ENCODE results near the gene CCHCR1. TPM values are rescaled to one million over a fixed set of nuclear protein-coding genes. Genes with fewer than 3 reads are reported as not detected.
A peak's percentile ranks its signal among the peaks of the same experiment; 100 is the strongest.

The CCHCR1 gene
- total RNA-seq, 1 experiment from 2014 or later, result 43.2 TPM

GRCh38 chr6:31094389-31094881, 63.2 kb downstream of the CCHCR1 start:
- Mint-ChIP-seq H3K27ac (ENCODE audit: unreplicated experiment) (no peak overlapping the region), H3K36me3 (ENCODE audit: insufficient read depth, unreplicated experiment) (no peaks in the 10 kb centered on the region), H3K4me3 (ENCODE audit: unreplicated experiment) (no peak overlapping the region), H3K4me1 (ENCODE audit: low read depth, unreplicated experiment) (peaks cover 14% of the 10 kb centered on the region), H3K27me3 (ENCODE audit: insufficient read depth, unreplicated experiment) (no peaks in the 10 kb centered on the region), H3K9me3 (ENCODE audit: unreplicated experiment) (no peaks in the 10 kb centered on the region)
- ChIA-PET POLR2A (no interaction called here), CTCF (interaction anchor here (1.0 to 1.1 kb wide), 2 partner anchors 24 to 35 kb away, joined by 3 to 4 read pairs; no protein-coding TSS in a partner anchor)
- H3K4me3 ChIP-seq (ENCODE audit: low read depth, low read length), result no peak overlapping the region
- intact Hi-C loops (cut with micrococcal nuclease; ENCODE audit: unreplicated experiment), result no loop called here
- H3K9me3 ChIP-seq, result no peaks in the 10 kb centered on the region
- TF ChIP-seq CTCF (IDR thresholded peaks at IDR 0.05; ENCODE audit: insufficient read depth in 1 of 2, low read depth in 1 of 2, low read length in 1 of 2, severe bottlenecking in 1 of 2, unreplicated experiment in 1 of 2), result no peak
- no peaks in the 10 kb centered on the region for H3K27me3 ChIP-seq (replicated peaks; ENCODE audit: control insufficient read depth, insufficient read depth, low read length)
- no peaks in the 10 kb centered on the region for H3K36me3 ChIP-seq (ENCODE audit: control insufficient read depth, insufficient read depth, low read length)
- no TSS peak for BruUV-seq (replicated peaks)
- DNase-seq, result no peak
- H3K4me1 ChIP-seq, result peaks cover 13% of the 10 kb centered on the region

- POLR2A ChIA-PET, result interaction anchor here (0.6 kb wide), 1 partner anchor 32 kb away, joined by 3 read pairs; no protein-coding TSS in a partner anchor
- H3K9me3 ChIP-seq, result no peaks in the 10 kb centered on the region
These were observed 64.7 kb downstream of the CCHCR1 start for GRCh38 chr6:31092769-31093505.

More at GRCh38 chr6:31092769-31093505, 64.7 kb downstream of the CCHCR1 start:
- no TSS peak for BruUV-seq (replicated peaks)
- peaks cover 13% of the 10 kb centered on the region for H3K4me1 ChIP-seq
- no peaks in the 10 kb centered on the region for H3K27me3 ChIP-seq (replicated peaks; ENCODE audit: control insufficient read depth, insufficient read depth, low read length)
- no peaks in the 10 kb centered on the region for H3K36me3 ChIP-seq (ENCODE audit: control insufficient read depth, insufficient read depth, low read length)
- TF ChIP-seq CTCF (IDR thresholded peaks at IDR 0.05; ENCODE audit: insufficient read depth in 1 of 2, low read depth in 1 of 2, low read length in 1 of 2, severe bottlenecking in 1 of 2, unreplicated experiment in 1 of 2), result no peak
- H3K27ac Mint-ChIP-seq (ENCODE audit: unreplicated experiment), result no peak overlapping the region
- no peak overlapping the region for H3K4me3 Mint-ChIP-seq (ENCODE audit: unreplicated experiment)
- intact Hi-C loops (cut with micrococcal nuclease; ENCODE audit: unreplicated experiment), result no loop called here
- H3K9me3 Mint-ChIP-seq (ENCODE audit: unreplicated experiment), result no peaks in the 10 kb centered on the region
- H3K27me3 Mint-ChIP-seq (ENCODE audit: insufficient read depth, unreplicated experiment), result no peaks in the 10 kb centered on the region
- no peaks in the 10 kb centered on the region for H3K36me3 Mint-ChIP-seq (ENCODE audit: insufficient read depth, unreplicated experiment)
- CTCF ChIA-PET, result interaction anchor here (0.7 to 1.7 kb wide), 5 partner anchors 13 to 185 kb away, joined by 3 to 10 read pairs (median 3); partner anchors contain the start of gene GTF2H4
- peak in 1 of 2 experiments; percentile 24 for DNase-seq
- H3K4me3 ChIP-seq (ENCODE audit: low read depth, low read length), result no peak overlapping the region
- H3K4me1 Mint-ChIP-seq (ENCODE audit: low read depth, unreplicated experiment), result peaks cover 14% of the 10 kb centered on the region

Other genes starting within 250 kb of the CCHCR1 start
- gene GTF2H4, start 249.6 kb downstream of the CCHCR1 start, total RNA-seq (2022), result 40.6 and 43.6 TPM in 2 replicates
- 32.1 and 37.5 TPM in 2 replicates for gene VARS2, start 243.6 kb downstream of the CCHCR1 start, total RNA-seq (2022)
- gene SFTA2, start 225.6 kb downstream of the CCHCR1 start, total RNA-seq (2022), result 6.6 and 9.6 TPM in 2 replicates
- 0.16 TPM in 1 of 2 replicates, not detected in the other for gene MUCL3, start 216.8 kb downstream of the CCHCR1 start, total RNA-seq (2022)
- gene MUC21, start 174.1 kb downstream of the CCHCR1 start, total RNA-seq (2022), result not detected in 2 replicates
- not detected in 2 replicates for gene MUC22, start 147.3 kb downstream of the CCHCR1 start, total RNA-seq (2022)
- gene C6orf15, start 45.2 kb downstream of the CCHCR1 start, total RNA-seq (2022), result not detected in 2 replicates
- gene PSORS1C1, start 43.0 kb downstream of the CCHCR1 start, total RNA-seq (2022), result 0.75 and 0.88 TPM in 2 replicates
- gene CDSN, start 37.4 kb downstream of the CCHCR1 start, total RNA-seq (2022), result not detected in 2 replicates
- not detected in 2 replicates for gene PSORS1C2, start 18.7 kb downstream of the CCHCR1 start, total RNA-seq (2022)
- 19.3 and 20.3 TPM in 2 replicates for gene TCF19, start 787 bp upstream of the CCHCR1 start, total RNA-seq (2022)
- gene POU5F1, start 12.9 kb upstream of the CCHCR1 start, total RNA-seq (2022), result not detected in 2 replicates
- gene HLA-C, start 114.3 kb upstream of the CCHCR1 start, total RNA-seq (2022), result 143 and 149 TPM in 2 replicates
- 40.9 and 41.9 TPM in 2 replicates for gene HLA-B, start 199.4 kb upstream of the CCHCR1 start, total RNA-seq (2022)
- gene MICA, start 245.8 kb upstream of the CCHCR1 start, total RNA-seq (2022), result 12.6 and 13.1 TPM in 2 replicates